NB4 (cell line): ENCODE data around the gene FCMR.

Experiments used
- MYC ChIP-seq: IDR thresholded peaks from 2 replicates; pipeline ENCODE4 v1.6.1; 2011; ENCODE audit warnings: low read depth, low read length
- POLR2A ChIP-seq: IDR thresholded peaks from 2 replicates; pipeline ENCODE4 v1.6.1; 2011; ENCODE audit warnings: mild to moderate bottlenecking; ENCODE audit not compliant: insufficient read length; ENCODE audit errors: extremely low read depth
- TF ChIP-seq, protein P1 (sequence below): IDR thresholded peaks from one replicate; pipeline ENCODE4 v1.5.1; 2012; ENCODE audit warnings: low read depth, low read length

DNA sequence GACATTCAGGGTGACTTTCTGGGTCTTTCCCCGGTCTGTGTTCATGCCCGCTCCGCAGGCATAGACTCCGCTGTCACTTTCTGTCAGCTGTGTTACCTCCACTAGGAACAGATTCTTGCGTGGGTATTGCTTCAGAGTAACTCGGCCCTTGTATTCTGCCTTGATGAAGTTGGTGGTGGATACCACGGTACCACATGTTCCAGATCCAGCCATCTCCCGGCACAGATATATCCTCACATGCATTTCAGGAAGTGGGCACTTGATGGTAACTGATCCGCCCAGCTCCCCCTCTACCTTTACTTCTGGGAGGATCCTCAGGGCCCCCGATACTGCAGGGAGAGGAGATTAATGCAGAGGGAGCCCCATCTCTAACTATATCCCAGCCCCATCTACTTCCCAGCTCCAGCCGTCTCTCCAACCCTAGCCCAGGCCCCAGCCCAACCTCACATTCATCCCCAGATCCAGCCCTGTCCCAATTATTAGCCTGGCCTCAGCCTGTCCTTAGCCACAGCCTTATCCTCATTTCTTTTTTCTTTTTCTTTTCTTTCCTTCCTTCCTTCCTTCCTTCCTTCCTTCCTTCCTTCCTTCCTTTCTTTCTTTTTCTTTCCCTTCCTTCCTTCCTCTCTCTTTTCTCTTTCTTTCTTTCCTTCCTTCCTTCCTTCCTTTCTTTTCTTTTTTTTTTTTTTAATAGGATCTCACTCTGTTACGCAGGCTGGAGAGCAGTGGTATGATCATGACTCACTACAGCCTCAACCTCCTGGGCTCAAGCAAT lies 7.8 kb downstream of the FCMR start:
- TF ChIP-seq, protein P1, sequence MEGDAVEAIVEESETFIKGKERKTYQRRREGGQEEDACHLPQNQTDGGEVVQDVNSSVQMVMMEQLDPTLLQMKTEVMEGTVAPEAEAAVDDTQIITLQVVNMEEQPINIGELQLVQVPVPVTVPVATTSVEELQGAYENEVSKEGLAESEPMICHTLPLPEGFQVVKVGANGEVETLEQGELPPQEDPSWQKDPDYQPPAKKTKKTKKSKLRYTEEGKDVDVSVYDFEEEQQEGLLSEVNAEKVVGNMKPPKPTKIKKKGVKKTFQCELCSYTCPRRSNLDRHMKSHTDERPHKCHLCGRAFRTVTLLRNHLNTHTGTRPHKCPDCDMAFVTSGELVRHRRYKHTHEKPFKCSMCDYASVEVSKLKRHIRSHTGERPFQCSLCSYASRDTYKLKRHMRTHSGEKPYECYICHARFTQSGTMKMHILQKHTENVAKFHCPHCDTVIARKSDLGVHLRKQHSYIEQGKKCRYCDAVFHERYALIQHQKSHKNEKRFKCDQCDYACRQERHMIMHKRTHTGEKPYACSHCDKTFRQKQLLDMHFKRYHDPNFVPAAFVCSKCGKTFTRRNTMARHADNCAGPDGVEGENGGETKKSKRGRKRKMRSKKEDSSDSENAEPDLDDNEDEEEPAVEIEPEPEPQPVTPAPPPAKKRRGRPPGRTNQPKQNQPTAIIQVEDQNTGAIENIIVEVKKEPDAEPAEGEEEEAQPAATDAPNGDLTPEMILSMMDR: no peak
- TF ChIP-seq POLR2A (no peak), MYC (no peak)
